Measurements from ENCODE around the gene GSTM5.
"Not testable (repeated sequence)": the region's sequence is repeated elsewhere in the genome, so short reads cannot be mapped to it uniquely, and the experiment has no call there.

Gene GSTM5

DNA sequence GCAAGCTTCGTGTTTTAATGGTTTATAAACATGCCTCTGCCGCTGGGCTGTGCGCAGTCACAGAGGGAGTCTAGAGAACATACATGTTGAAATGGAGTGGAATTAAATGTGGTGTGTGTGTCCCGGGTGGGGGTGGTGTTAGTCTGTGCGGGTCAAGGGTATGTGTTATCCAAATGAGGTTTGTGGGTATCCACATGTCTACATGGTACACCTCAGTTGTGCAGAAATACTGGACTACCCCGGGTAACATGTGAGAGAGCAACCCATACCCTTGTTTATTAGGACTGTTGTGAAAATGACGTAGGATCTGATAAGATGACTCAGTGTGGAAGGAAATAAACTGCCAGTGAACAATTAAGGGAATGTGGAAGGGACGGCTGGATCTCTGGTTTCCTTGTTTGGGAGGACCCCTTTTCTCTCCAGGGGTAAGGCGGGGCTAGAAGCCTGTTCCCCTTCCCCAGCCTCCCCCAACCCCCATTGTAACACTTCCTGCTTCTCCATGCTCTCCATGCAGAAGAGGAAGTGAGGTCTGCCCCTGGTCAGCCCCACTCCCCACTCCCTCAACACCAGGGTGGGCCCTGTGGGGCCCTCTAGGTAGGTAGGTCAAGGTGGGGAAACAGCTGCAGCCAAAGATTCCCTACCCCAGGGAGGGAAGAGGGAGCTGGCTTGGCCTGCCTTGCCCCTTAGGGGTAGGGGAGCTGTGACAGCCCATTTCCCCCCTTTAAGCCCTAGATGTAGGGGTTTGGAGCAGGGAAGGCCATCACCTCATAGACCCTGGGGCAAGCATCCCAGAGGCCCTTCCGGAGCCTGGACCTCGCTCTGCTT, 51.0 kb downstream of the GSTM5 start:
- no peak for DNase-seq

DNA sequence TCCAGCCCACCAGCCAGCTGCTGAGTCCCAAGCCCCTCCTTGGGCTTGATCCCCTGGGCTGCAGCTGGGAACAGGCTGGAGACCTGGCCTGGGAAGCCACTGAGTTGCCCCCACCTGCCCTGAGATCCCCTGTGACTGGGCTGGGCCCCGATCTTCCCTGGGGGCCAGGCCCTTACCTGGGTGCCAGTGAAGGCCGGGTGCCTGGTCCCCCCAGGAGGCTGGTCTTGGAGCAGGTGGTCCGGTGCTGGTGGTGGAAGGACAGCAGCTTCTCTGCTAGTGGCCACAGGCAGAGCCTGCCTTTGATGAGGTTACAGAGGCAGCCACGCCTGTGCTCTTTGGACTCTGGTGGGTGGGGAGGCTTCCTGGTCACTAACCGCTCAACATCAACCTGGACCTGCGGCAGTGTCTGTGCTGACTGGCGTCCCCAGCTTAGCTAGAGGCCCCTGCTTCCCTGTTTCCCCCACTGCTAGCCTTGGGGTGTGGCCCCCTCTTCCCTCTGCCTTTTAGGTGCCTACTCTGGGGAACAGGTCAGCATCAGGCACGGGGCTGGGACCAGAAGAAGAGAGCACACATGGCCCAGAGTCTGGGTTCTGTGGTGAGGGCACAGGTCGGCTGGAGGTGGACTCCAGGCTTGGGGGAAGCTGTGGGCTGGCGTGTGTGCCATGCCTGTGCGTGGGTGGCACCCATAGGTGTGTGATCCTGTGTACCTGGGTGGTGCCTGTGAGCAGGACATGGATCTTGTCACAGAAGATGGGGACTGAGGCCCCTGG, 51.8 kb downstream of the GSTM5 start, which contains the start of gene EPS8L3:
EPS8L3 (minus strand) TSS at position 278 of the 770 bp plus-strand sequence. CDS start 2,174 bp downstream, outside the sequence.
- DNase-seq = no peak

DNA sequence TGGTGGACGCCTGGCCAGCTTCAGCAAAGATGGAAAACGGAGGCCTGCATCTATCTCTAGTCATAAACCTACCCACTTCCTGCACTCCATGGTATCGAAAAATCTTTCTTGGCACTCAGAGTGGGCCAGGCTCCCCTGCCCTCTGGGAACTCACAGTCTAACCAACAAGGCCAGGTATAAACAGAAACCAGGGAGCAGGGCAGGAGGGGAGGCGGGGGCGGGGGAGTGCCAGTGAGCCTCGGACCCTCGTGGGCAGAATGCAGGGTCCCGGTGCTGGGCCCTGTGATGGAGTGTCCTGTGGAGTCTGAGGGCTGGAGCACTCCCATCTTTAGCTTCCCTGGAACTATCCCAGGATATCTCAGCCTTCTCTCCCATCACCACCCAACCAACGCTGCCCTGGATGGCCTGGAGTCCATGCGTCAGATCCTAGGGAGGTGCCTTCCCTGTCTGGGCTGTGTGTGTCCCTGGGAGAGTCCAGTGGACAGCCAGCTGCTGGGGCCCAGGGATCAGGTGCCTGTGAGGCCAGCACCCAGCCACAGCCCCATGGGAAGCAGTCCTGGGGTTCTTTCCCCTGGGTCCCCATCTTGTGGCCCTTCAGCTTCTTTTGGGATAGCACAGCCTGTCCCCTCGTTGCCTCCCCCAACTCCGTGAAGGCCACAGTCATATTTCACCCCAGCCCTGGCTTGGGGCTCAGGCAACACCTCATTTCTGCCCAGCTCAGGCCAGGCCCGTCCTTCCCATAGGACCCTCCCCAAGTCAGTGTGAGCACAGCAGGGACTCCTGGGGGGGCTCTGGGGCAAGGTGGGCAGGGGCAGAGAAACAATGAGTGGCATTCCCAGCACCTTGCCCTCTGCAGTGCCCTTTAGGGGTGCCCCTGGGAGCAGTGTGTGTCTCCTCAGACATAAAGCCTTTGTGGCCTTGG, 52.8 kb downstream of the GSTM5 start:
- no peak for DNase-seq

DNA sequence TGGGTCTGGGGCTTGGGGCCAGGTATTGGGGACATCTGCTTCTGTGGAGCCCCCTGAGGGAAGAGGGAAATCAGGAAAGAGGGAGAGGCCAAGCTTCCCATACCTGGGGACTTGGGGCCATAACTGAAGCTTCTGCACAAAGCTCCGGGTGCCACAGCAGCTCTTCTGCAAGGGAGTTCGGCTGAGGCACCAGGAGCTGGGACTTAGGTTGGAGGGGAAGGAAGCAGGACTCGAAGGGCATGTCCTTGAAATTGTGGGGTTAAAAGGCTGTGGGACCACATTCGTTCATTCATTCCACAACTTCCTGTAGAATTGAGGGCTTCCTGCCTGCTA, 53.4 kb downstream of the GSTM5 start:
- no peak for DNase-seq

DNA sequence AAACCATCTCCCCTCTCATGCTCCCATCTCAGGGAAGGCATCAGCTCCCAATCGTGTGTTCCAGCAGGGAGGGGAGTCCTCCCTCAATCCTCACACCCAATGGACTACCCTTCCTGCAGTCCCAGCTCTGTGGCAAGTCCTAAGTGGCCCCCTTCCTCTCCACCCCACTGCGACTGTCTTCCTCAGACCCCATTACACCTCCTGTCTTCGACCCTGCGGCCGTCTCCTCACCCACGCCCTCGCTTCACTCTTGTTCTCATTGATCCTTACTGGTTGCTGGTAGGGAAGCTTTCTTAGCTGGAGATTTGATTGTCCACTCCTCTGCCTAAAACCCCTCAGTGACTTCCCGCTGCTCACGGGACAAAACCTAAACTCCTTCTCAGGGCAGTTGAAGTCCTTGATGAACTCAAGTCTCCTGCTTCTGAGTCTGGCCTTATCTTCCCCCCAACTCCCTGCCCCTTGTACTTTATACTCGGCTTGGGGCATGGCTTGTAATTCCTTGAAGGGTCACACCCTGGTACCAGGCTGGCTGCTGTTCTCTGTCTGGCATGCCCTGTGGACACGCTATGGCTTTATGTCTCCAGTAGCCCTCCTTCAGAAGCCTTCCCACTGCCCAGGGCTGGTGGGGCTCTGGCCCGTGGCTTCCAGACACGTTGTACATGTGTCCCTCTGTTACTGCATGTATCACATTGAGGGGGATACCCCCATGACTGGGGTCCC, 54.0 kb downstream of the GSTM5 start:
- DNase-seq = no peak

DNA sequence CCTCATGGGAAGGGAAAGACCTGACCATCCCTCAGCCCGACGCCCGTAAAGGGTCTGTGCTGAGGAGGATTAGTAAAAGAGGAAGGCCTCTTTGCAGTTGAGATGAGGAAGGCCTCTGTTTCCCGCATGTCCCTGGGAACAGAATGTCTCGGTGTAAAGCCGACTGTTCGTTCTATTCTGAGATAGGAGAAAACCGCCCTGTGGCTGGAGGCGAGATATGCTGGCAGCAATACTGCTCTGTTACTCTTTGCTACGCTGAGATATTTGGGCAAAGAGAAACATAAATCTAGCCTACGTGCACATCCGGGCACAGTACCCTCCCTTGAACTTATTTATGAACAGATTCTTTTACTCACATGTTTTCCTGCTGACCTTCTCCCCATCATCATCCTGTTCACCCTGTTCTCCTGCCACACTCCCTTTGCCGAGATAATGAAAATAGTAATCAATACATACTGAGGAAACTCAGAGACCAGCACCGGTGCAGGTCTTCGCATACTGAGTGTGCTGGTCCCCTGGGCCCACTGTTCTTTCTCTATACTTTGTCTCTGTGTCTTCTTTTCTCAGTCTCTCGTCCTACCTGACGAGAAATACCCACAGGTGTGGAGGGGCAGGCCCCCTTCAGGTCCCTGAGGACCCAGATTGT, 55.1 kb downstream of the GSTM5 start:
- not testable (repeated sequence) for DNase-seq
